Measurements from ENCODE around the gene CSTF2T.

CSTF2T gene

DNA sequence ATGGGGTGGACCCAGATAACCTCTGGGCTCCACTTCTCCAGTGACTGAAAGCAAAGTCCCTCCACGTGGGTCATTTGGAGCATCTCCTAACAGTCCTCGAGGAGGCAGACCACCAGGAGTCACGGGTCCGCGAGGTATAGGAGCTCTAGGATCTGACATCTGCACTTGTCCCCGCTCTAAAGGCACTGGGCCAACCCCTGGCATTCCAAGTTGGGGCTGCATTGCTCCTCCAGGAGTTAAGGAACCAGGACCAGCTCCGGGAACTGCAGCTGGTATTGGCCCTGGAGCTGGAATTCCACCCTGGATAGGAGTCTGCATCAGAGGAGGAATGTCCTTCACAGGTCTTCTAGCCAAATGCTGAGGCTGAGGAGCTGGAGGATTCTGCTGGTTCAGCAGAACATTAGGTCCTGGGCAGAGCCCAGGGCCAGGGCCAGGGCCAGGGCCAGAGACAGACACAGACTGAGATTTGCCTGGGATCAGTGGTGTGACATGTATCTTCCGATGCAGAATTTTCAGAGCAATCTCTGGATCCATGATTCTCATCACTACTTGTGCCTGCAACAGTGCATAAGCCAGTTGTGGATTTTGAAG is 827 bp downstream of the CSTF2T start:
- Histone ChIP-seq H3K9ac (peak overlapping the region; percentile 95), H3K4me3 (IDR thresholded peaks at IDR 0.05; ENCODE audit: insufficient read depth, low read depth, low read length) (no peak overlapping the region), H2AFZ (ENCODE audit: low read depth) (peak overlapping the region; percentile 97; the same call in 1 of the 2 replicates), H3K36me3 (ENCODE audit: insufficient read depth) (no peaks in the 10 kb centered on the region), H3K79me2 (ENCODE audit: insufficient read depth, low read depth) (peaks cover 29% of the 10 kb centered on the region), H3K4me1 (ENCODE audit: low read depth, poor library complexity, severe bottlenecking) (peaks cover 8% of the 10 kb centered on the region), H3K27ac (peak overlapping the region; percentile 97; the same call in 1 of the 2 replicates), H4K20me1 (ENCODE audit: insufficient read depth) (no peaks in the 10 kb centered on the region), H3K27me3 (ENCODE audit: insufficient read depth, low read depth) (no peaks in the 10 kb centered on the region), H3K4me2 (peak overlapping the region; percentile 82)
- TF ChIP-seq CTCF (conservative IDR thresholded peaks at IDR 0.05; ENCODE audit: low read depth, low read length) = no peak

DNA sequence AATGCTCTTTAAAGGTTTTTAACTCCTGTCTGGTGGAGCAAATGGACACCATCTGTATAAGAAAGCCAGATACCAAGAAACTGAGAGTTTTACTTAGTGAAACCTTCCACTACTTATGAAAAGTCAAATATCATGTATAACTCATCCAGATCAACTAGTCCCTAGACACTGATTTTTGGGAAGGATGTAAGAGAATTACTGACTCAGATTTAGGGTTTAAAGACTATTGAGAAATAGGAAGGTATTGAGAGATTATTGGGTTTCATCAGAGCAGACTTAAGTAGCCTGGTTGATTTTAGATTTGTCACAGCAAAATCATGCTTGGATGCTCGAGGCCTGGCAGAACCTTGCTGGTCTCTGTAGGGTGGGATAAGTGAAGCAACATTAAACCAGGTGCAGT is 3.1 kb downstream of the CSTF2T start:
- Histone ChIP-seq H2AFZ (ENCODE audit: low read depth) (no peak overlapping the region), H3K4me2 (no peak overlapping the region; the same call in 1 of the 2 replicates), H3K4me1 (ENCODE audit: low read depth, poor library complexity, severe bottlenecking) (peaks cover 8% of the 10 kb centered on the region), H3K79me2 (ENCODE audit: insufficient read depth, low read depth) (peaks cover 29% of the 10 kb centered on the region), H3K4me3 (IDR thresholded peaks at IDR 0.05; ENCODE audit: insufficient read depth, low read depth, low read length) (no peak overlapping the region), H4K20me1 (ENCODE audit: insufficient read depth) (no peaks in the 10 kb centered on the region), H3K9ac (no peak overlapping the region), H3K27me3 (ENCODE audit: insufficient read depth, low read depth) (no peaks in the 10 kb centered on the region), H3K27ac (no peak overlapping the region), H3K36me3 (ENCODE audit: insufficient read depth) (no peaks in the 10 kb centered on the region)
- TF ChIP-seq CTCF (conservative IDR thresholded peaks at IDR 0.05; ENCODE audit: low read depth, low read length) = no peak

DNA sequence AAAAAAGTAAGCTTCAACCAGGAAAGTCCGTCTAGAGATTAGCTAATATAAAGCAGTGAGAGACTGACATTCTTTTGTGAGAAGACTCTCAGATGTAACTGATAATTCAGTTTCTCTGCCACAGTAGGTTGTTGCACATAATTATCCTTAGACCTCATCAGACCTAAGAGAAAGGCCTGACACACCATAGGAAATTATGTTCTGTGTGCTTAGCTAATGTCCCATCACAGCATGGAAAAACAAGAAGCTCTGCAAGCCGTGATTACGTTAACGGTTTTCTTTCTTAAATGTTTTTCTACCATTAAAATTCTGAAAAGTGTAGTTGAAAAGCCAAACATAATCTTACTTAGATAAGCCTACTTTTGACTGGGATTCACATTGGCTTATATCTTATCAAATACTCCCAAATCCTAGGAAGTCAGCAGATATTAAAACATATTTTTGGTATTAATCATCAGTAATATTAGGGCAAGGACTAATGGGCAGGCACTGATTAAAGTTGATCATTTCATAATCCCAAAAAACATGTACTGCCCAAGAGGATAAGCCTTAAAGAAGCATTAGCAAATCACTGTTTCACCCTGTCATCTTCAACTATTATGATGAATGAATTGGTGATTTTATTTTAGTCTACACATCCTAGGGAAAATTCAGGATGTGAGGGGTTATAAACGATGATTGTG is 5.2 kb downstream of the CSTF2T start:
- H4K20me1 ChIP-seq (ENCODE audit: insufficient read depth) = no peaks in the 10 kb centered on the region
- no peak for TF ChIP-seq CTCF (conservative IDR thresholded peaks at IDR 0.05; ENCODE audit: low read depth, low read length)
- H3K4me2 ChIP-seq = no peak overlapping the region
- no peak overlapping the region for H3K4me3 ChIP-seq (IDR thresholded peaks at IDR 0.05; ENCODE audit: insufficient read depth, low read depth, low read length)
- H3K36me3 ChIP-seq (ENCODE audit: insufficient read depth) = no peaks in the 10 kb centered on the region
- H3K4me1 ChIP-seq (ENCODE audit: low read depth, poor library complexity, severe bottlenecking) = peaks cover 8% of the 10 kb centered on the region
- H2AFZ ChIP-seq (ENCODE audit: low read depth) = no peak overlapping the region
- H3K9ac ChIP-seq = no peak overlapping the region
- H3K27me3 ChIP-seq (ENCODE audit: insufficient read depth, low read depth) = no peaks in the 10 kb centered on the region
- H3K27ac ChIP-seq = no peak overlapping the region
- H3K79me2 ChIP-seq (ENCODE audit: insufficient read depth, low read depth) = peaks cover 27% of the 10 kb centered on the region

GRCh38 chr10:51691135-51691534 is 8.3 kb downstream of the CSTF2T start:
- Histone ChIP-seq H2AFZ (ENCODE audit: low read depth) (no peak overlapping the region), H4K20me1 (ENCODE audit: insufficient read depth) (no peaks in the 10 kb centered on the region), H3K27ac (no peak overlapping the region), H3K27me3 (ENCODE audit: insufficient read depth, low read depth) (no peaks in the 10 kb centered on the region), H3K9ac (no peak overlapping the region), H3K79me2 (ENCODE audit: insufficient read depth, low read depth) (no peaks in the 10 kb centered on the region), H3K36me3 (ENCODE audit: insufficient read depth) (no peaks in the 10 kb centered on the region), H3K4me1 (ENCODE audit: low read depth, poor library complexity, severe bottlenecking) (no peaks in the 10 kb centered on the region), H3K4me3 (IDR thresholded peaks at IDR 0.05; ENCODE audit: insufficient read depth, low read depth, low read length) (no peak overlapping the region), H3K4me2 (no peak overlapping the region)
- TF ChIP-seq CTCF (conservative IDR thresholded peaks at IDR 0.05; ENCODE audit: low read depth, low read length) = no peak
